Ishikawa (cell line): ENCODE data around the gene PMM1.
A peak's percentile ranks its signal among the peaks of the same experiment; 100 is the strongest.

Experiments
- CEBPB ChIP-seq: IDR thresholded peaks from 2 replicates; pipeline ENCODE4 v1.6.1; 2012
- EP300 ChIP-seq: IDR thresholded peaks from 2 replicates; pipeline ENCODE4 v1.6.1; 2012; ENCODE audit warnings: borderline replicate concordance
- FOXM1 ChIP-seq: IDR thresholded peaks from 2 replicates; pipeline ENCODE4 v1.6.1; 2012; ENCODE audit warnings: low read depth, borderline replicate concordance
- NFIC ChIP-seq: IDR thresholded peaks from 2 replicates; pipeline ENCODE4 v1.6.1; 2012
- RAD21 ChIP-seq: IDR thresholded peaks from 2 replicates; pipeline ENCODE4 v1.6.1; 2012; ENCODE audit warnings: low read depth
- TAF1 ChIP-seq: IDR thresholded peaks from 2 replicates; pipeline ENCODE4 v1.6.1; 2012; ENCODE audit warnings: low read depth, mild to moderate bottlenecking
- TEAD4 ChIP-seq: IDR thresholded peaks from 2 replicates; pipeline ENCODE4 v1.6.1; 2012
- YY1 ChIP-seq: IDR thresholded peaks from 2 replicates; pipeline ENCODE4 v1.6.1; 2012; ENCODE audit warnings: low read depth
- ZBTB7A ChIP-seq: IDR thresholded peaks from 2 replicates; pipeline ENCODE4 v1.6.1; 2012; ENCODE audit warnings: low read depth
- TF ChIP-seq, protein P1 (sequence below): IDR thresholded peaks from 2 replicates; pipeline ENCODE4 v1.6.1; 2012
- TF ChIP-seq, protein P2 (sequence below): IDR thresholded peaks from 2 replicates; pipeline ENCODE4 v1.6.1; 2012
- TF ChIP-seq, protein P3 (sequence below): IDR thresholded peaks from 2 replicates; pipeline ENCODE4 v1.6.1; 2012; ENCODE audit warnings: low read depth, mild to moderate bottlenecking

DNA sequence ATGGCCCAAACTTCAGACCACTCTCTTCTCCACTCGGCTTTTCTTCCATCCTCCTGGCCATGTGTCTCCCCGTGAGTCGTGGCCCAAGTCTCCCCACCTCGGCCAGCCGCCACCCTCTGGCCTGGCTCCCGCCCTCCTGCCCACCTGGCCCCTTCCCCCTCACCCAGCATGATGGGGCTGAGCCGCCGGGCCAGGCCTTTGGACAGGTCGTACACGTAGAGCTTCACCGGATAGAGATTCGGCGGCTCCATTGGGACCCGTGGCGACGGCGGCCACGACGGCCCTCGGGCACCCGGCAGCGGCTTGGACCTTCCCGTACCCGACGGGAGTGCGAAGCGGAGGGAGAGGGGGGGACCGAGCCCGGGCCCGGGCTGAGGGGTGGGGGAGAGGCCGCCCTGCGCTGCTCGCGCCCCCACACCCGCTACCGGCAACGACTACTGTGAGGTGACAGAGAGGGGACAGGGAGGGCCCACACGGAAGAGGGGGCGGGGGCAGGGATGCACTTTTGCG lies 31.0 kb upstream of the PMM1 start, which contains the start of gene DESI1:
- no peak; the same call in 1 of the 2 replicates for TF ChIP-seq EP300
- TF ChIP-seq, protein P1, sequence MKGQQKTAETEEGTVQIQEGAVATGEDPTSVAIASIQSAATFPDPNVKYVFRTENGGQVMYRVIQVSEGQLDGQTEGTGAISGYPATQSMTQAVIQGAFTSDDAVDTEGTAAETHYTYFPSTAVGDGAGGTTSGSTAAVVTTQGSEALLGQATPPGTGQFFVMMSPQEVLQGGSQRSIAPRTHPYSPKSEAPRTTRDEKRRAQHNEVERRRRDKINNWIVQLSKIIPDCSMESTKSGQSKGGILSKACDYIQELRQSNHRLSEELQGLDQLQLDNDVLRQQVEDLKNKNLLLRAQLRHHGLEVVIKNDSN: no peak
- TF ChIP-seq, protein P2, sequence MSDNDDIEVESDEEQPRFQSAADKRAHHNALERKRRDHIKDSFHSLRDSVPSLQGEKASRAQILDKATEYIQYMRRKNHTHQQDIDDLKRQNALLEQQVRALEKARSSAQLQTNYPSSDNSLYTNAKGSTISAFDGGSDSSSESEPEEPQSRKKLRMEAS: peak; percentile 79
- no peak; the same call in 1 of the 2 replicates for TF ChIP-seq YY1
- no peak for TF ChIP-seq CEBPB
- no peak for TF ChIP-seq FOXM1
- no peak for TF ChIP-seq RAD21
- TF ChIP-seq, protein P3, sequence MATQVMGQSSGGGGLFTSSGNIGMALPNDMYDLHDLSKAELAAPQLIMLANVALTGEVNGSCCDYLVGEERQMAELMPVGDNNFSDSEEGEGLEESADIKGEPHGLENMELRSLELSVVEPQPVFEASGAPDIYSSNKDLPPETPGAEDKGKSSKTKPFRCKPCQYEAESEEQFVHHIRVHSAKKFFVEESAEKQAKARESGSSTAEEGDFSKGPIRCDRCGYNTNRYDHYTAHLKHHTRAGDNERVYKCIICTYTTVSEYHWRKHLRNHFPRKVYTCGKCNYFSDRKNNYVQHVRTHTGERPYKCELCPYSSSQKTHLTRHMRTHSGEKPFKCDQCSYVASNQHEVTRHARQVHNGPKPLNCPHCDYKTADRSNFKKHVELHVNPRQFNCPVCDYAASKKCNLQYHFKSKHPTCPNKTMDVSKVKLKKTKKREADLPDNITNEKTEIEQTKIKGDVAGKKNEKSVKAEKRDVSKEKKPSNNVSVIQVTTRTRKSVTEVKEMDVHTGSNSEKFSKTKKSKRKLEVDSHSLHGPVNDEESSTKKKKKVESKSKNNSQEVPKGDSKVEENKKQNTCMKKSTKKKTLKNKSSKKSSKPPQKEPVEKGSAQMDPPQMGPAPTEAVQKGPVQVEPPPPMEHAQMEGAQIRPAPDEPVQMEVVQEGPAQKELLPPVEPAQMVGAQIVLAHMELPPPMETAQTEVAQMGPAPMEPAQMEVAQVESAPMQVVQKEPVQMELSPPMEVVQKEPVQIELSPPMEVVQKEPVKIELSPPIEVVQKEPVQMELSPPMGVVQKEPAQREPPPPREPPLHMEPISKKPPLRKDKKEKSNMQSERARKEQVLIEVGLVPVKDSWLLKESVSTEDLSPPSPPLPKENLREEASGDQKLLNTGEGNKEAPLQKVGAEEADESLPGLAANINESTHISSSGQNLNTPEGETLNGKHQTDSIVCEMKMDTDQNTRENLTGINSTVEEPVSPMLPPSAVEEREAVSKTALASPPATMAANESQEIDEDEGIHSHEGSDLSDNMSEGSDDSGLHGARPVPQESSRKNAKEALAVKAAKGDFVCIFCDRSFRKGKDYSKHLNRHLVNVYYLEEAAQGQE: no peak
- no peak for TF ChIP-seq NFIC
- TF ChIP-seq TEAD4: no peak; the same call in 1 of the 2 replicates
- peak; percentile 94 for TF ChIP-seq TAF1
- peak; percentile 69; the same call in 1 of the 2 replicates for TF ChIP-seq ZBTB7A
